Peyer's patch (tissue), 4 donors: ENCODE results near the gene MAST2. TPM values are rescaled to one million over a fixed set of nuclear protein-coding genes. Genes with fewer than 3 reads are reported as not detected.
A peak's percentile ranks its signal among the peaks of the same experiment; 100 is the strongest.

Source experiments
- DNase-seq, 3 donors: peaks; one replicate each; pipeline ENCODE4 v3.0.0-alpha.2; 2017 to 2019
- H3K27ac ChIP-seq, 4 donors: fragments of 200-600 bp; sonication (generic); one replicate each; pipeline ENCODE4 v1.5.1; 2016 to 2019
- H3K27me3 ChIP-seq, 2 donors: fragments of 200-600 bp; sonication (generic); one replicate each; pipeline ENCODE4 v1.5.1; 2019
- H3K36me3 ChIP-seq, 3 donors: fragments of 200-600 bp; sonication (generic); one replicate each; pipeline ENCODE4 v1.5.1; 2016 to 2019
- H3K4me1 ChIP-seq, 4 donors: fragments of 200-600 bp; sonication (generic); one replicate each; pipeline ENCODE4 v1.5.1; 2016 to 2019
- H3K4me3 ChIP-seq, 4 donors: fragments of 200-600 bp; sonication (generic); 1 replicate in 3 of 4; 2 replicates in 1 of 4; pipeline ENCODE4 v1.5.1; 2016 to 2019; ENCODE audit warnings: mild to moderate bottlenecking in 1 of 4
- H3K9me3 ChIP-seq, 4 donors: fragments of 200-600 bp; sonication (generic); one replicate each; pipeline ENCODE4 v1.5.1; 2016 to 2019; ENCODE audit warnings: mild to moderate bottlenecking in 1 of 4
- POLR2A ChIP-seq, 2 donors: fragments of 450-650 bp; IDR thresholded peaks; one replicate each; pipeline ENCODE4 v1.5.1; 2017; ENCODE audit warnings: antibody characterized with exemption in 2 of 2, mild to moderate bottlenecking in 2 of 2, moderate library complexity in 2 of 2
- total RNA-seq, 4 donors: library from RNA; depleted of rRNA; stranded (reverse); fragments of >200 nt; gene quantifications; one replicate each; pipeline ENCODE4 v1.1.0, GENCODE V29; 2016
- TF ChIP-seq, protein P1 (sequence below), 6 experiments: fragments of 450-650 bp in 4 of 6; fragments of 200-600 bp in 2 of 6; sonication (generic) in 1 of 6; IDR thresholded peaks; one replicate each; pipeline ENCODE4 v1.5.1; 2017 to 2019; ENCODE audit warnings: antibody characterized with exemption in 6 of 6, mild to moderate bottlenecking in 3 of 6, moderate library complexity in 1 of 6

The MAST2 gene
- total RNA-seq, 4 donors from 2014 or later = 75.9 to 249 (median 134) TPM

- no peaks in the 10 kb centered on the region for H3K27me3 ChIP-seq
- H3K4me1 ChIP-seq = no peaks in the 10 kb centered on the region
- H3K27ac ChIP-seq = no peak overlapping the region
- no peaks in the 10 kb centered on the region for H3K9me3 ChIP-seq
- DNase-seq = no peak
- H3K4me3 ChIP-seq = no peak overlapping the region
- peaks cover 0 to 37% (median 0%) of the 10 kb centered on the region in 3 donors for H3K36me3 ChIP-seq
- no peak for TF ChIP-seq POLR2A (IDR thresholded peaks at IDR 0.05)
- TF ChIP-seq, protein P1, sequence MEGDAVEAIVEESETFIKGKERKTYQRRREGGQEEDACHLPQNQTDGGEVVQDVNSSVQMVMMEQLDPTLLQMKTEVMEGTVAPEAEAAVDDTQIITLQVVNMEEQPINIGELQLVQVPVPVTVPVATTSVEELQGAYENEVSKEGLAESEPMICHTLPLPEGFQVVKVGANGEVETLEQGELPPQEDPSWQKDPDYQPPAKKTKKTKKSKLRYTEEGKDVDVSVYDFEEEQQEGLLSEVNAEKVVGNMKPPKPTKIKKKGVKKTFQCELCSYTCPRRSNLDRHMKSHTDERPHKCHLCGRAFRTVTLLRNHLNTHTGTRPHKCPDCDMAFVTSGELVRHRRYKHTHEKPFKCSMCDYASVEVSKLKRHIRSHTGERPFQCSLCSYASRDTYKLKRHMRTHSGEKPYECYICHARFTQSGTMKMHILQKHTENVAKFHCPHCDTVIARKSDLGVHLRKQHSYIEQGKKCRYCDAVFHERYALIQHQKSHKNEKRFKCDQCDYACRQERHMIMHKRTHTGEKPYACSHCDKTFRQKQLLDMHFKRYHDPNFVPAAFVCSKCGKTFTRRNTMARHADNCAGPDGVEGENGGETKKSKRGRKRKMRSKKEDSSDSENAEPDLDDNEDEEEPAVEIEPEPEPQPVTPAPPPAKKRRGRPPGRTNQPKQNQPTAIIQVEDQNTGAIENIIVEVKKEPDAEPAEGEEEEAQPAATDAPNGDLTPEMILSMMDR (IDR thresholded peaks at IDR 0.05) = peak in 1 of 6 experiments; percentile 25
Measured at GRCh38 chr1:46001081-46001785, 197.8 kb downstream of the MAST2 start.

GRCh38 chr1:46002551-46003150, 199.2 kb downstream of the MAST2 start:
- no peak for DNase-seq
- no peak overlapping the region for H3K4me3 ChIP-seq
- H3K36me3 ChIP-seq = peaks cover 0 to 50% (median 0%) of the 10 kb centered on the region in 3 donors

GRCh38 chr1:46003315-46003714, 199.9 kb downstream of the MAST2 start:
- TF ChIP-seq, protein P1 (IDR thresholded peaks at IDR 0.05) = no peak
- TF ChIP-seq POLR2A (IDR thresholded peaks at IDR 0.05) = no peak
- Histone ChIP-seq H3K27me3 (no peaks in the 10 kb centered on the region), H3K36me3 (peaks cover 0 to 48% (median 0%) of the 10 kb centered on the region in 3 donors), H3K27ac (no peak overlapping the region), H3K4me1 (no peaks in the 10 kb centered on the region), H3K9me3 (no peaks in the 10 kb centered on the region), H3K4me3 (no peak overlapping the region)
- DNase-seq = no peak

More at GRCh38 chr1:46002551-46003150, 199.2 kb downstream of the MAST2 start:
- Histone ChIP-seq H3K27me3 (no peaks in the 10 kb centered on the region), H3K27ac (no peak overlapping the region), H3K9me3 (no peaks in the 10 kb centered on the region), H3K4me1 (no peaks in the 10 kb centered on the region)
- no peak for TF ChIP-seq POLR2A (IDR thresholded peaks at IDR 0.05)
- TF ChIP-seq, protein P1 (IDR thresholded peaks at IDR 0.05) = no peak

DNA sequence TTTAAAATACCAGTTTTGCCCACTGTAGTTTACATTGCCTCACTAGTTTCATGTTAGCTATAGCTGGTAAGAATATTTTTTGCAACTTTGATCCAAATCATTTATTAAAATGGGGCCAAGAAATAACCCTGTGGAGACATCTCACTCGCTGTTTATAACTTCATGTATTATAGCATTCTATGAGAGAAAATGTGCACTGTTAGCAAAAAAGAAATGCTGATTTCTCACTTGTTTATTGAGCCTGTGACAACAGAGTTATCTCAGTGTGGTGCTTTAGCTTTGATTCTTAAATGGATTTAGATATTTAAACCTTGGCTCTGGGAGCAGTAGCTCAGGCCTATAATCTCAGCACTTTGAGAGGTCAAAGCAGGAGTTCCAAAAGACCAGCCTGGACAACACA, 201.1 kb downstream of the MAST2 start:
- TF ChIP-seq, protein P1 (IDR thresholded peaks at IDR 0.05) = no peak
- no peak for TF ChIP-seq POLR2A (IDR thresholded peaks at IDR 0.05)
- no peak overlapping the region for H3K4me3 ChIP-seq
- DNase-seq = no peak
- no peaks in the 10 kb centered on the region for H3K4me1 ChIP-seq
- peaks cover 0 to 52% (median 0%) of the 10 kb centered on the region in 3 donors for H3K36me3 ChIP-seq
- no peaks in the 10 kb centered on the region for H3K9me3 ChIP-seq
- no peaks in the 10 kb centered on the region for H3K27me3 ChIP-seq
- no peak overlapping the region for H3K27ac ChIP-seq

GRCh38 chr1:46005594-46005993, 202.2 kb downstream of the MAST2 start:
- Histone ChIP-seq H3K36me3 (peaks cover 0 to 61% (median 0%) of the 10 kb centered on the region in 3 donors), H3K27ac (no peak overlapping the region), H3K4me3 (no peak overlapping the region), H3K9me3 (no peaks in the 10 kb centered on the region), H3K4me1 (no peaks in the 10 kb centered on the region), H3K27me3 (no peaks in the 10 kb centered on the region)
- DNase-seq = no peak
- TF ChIP-seq, protein P1 (IDR thresholded peaks at IDR 0.05) = no peak
- no peak for TF ChIP-seq POLR2A (IDR thresholded peaks at IDR 0.05)
